Activated CD4-positive, CD25-positive, alpha-beta regulatory T cell (primary cell): ENCODE measurements around the gene DMD.
"Not testable (repeated sequence)": the region's sequence is repeated elsewhere in the genome, so short reads cannot be mapped to it uniquely, and the experiment has no call there.

ENCODE experiments used
- DNase-seq, 4 experiments: peaks; one replicate each; lab custom pipeline; 2025; lab: John Stamatoyannopoulos, UW

The DMD gene

DNA sequence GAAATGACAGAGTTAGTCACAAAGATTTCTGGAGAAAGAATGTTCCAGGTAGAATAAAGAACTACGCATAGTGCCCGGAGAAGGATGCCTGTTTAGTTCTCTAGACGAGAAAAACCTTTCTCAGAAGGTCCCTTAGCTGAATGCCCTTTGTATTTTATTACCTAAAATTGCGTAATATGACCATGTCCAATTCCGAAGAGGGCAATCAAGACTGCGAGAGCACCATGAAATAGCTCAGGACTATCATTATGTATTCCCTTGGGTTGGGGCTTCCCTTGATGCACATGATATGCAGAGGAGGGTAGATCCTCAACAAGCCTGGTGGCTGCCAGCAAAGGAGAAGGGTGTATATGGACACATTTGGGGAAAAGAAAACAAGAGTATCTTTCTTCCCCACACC is 1781.4 kb downstream of the DMD start:
- DNase-seq = no peak

DNA sequence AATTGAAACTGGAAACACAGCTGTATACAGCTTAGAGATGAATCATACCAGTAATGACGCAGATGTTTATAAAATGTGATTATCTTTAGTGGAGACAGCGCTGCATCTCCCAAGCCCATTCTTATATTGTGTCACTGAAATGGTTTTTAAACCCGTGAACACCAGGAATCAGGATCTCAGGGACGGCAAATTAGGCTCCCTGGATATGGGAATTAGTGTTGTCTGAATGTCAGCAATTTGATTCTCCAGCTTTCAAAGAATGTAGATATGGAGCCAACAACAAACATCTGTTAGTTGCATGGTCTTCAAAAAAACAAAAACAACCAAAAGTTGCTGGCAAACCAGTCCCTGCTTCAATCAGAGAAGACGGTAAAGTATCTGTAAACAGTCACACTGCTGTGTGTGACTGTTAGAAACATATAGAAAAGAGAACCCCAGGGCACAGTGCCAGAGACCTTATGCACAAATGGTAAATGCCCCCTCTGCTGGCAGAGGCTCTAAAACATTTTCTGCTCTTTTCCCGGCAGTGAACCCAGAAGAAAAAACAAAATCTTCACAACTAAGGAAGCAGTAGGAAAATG is 1787.7 kb downstream of the DMD start:
- no peak for DNase-seq

DNA sequence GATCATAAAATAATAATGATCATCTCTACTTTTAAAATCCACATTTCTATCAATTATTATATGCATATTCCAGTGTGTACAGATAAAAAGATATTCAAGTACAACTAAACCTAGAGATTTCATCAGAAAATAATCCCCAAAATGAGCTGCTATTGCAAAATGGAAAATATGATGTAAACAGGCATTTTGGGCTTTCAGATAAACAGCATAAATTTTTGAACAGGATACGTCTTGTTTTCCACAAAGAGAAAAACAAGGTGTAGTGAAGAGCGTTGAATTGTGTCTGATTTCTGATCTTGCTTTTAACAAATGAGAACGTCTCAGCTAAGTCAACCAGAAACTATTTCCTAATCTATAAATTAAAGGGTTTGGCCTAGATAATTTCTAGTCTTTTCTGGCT is 1789.9 kb downstream of the DMD start:
- no peak for DNase-seq

DNA sequence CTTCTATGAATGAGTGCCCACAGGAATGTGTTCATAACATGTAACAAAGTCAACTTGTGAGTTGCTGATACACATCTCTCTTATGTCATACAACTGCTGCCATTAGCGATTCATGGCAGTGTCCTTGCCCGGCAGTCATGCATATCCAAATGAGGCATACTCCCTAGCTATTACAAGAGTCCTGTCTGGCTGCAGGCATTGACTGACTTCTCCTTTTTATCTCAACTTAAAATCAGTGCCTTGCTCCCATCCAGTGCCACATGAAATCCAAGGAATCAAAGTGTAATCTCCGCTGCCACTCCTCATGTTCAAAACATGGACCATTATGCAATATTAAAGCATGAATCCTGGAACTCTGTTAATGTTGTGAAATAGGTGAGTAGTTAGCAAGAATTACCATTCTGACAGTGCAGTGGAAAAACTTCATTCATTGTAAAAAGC is 1790.6 kb downstream of the DMD start:
- DNase-seq = no peak

DNA sequence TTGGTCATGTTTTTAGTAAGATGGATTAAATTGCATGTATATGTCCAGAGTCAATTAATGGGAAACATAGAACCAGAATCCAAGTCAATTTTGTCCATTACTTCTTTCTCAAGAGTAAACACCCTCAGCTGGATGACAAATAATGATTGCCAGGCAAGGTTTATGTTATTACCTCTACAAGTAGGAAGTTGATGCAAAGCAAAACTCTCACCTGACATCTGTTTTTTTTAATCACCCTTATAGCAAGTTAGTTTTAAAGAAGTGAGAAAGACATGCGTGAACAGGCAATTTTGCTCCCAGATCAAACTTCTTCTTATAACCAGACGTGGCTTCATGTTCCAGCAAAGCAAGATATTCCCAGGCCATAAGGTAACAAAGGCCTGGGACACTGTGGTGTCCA is 1791.0 kb downstream of the DMD start:
- DNase-seq = no peak

DNA sequence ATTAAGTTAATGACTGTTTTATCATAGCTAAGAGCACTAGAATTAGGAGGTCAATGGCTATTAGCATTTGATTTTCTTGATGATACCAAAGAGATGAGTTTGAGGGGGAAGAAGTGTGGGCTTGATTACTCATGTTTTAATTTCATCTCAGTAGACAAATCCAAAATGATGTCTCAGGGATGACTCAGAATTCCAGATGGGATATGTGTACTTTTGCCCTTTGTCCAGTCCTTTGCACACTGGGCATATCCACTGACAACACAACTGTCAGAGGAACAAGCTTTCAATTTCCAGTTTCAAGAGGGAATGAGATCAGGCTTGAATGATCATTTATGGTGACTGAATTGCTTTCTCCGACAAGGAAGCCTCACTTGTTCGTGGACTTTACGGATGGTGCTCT is 1814.2 kb downstream of the DMD start:
- DNase-seq = no peak

DNA sequence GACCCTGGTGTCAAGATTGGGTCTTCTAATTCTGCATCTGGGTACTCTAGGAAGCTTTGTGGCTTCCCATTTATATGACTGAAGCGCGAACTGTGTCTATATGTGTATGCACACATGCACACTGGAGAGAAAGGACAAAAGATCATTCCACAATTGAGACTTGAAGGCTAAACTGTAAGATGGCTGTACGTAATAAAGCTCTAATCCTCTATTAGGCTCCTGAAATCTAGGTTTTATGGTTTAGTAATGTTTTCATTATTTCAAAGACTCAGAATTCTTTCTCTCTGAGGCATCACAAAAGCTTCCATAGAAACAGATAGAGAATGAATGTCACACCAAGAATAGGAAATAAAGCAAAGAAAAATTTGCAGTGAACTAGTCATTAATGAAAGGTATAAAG is 1818.8 kb downstream of the DMD start:
- DNase-seq = no peak

DNA sequence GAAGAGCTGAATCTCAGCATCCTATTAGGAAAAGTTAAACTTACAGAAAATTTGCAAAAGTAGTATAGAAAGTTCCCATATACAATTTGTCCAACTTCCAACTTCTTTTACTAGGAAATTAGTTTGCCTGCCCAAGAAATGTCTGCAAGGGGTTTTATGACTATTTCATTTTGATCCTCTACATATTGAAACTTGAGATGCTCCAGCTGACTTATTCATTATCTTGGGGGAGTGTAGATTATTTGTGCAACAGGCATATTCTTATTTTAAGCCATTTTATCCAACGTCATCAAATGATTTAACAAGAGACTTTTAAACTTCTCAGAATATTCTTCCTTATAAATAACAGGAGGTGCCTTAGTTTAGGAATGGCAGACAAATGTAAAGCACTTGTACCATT is 1822.4 kb downstream of the DMD start:
- no peak for DNase-seq

DNA sequence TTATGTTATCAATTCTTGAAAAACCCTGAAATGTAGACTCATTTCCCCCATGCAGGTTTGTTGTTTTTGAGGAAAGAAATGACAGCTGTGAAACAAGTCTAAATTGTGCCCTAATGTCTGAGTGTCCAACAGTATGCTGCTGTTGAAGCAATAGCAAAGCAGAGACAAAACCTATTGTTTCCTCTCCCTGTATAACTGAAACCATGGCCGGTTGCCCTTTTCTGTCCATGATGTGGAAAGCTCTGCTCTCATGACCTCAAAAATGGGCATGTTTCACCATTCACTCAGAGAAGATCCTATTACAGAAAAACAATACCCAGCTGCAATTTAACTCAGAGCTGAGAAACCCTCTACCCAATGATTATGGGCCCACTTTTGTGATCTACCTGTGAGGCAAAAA is 1826.9 kb downstream of the DMD start:
- DNase-seq = no peak

DNA sequence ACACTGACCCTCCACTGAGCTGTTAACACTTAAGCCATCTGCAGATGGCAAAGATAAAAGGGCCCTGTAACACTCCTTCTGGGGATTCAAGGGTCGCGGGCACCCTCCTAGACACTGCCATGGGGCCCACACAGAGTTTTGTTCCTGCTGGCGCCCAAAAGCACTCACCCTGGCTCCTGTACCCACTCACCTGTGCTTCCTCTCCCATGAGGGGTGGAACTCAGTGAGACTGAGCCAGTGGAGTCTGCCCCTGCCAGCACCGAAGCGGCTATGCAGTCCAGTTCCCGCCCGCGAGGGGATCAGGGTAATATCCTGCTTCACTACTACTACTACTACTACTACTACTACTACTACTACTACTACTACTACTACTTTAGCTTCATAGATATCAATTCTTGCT is 1827.4 kb downstream of the DMD start:
- DNase-seq = no peak

DNA sequence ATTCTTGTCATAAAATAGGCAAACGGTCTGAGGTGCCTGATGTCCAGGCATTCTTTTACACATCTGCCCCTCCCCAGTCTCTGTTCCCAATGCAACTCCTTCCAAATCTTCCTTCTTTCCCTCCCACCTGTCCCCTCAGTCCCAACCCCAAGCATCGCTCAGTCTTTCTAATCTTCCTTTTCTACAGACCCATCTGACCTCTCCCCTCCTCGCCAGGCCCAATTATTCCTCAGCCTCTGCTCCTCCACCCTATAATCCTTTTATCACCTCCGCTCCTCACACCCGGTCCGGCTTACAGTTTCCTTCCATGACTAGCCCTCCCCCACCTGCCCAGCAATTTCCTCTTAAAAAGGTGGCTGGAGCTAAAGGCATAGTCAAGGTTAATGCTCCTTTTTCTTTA is 1832.4 kb downstream of the DMD start:
- not testable (repeated sequence) for DNase-seq

DNA sequence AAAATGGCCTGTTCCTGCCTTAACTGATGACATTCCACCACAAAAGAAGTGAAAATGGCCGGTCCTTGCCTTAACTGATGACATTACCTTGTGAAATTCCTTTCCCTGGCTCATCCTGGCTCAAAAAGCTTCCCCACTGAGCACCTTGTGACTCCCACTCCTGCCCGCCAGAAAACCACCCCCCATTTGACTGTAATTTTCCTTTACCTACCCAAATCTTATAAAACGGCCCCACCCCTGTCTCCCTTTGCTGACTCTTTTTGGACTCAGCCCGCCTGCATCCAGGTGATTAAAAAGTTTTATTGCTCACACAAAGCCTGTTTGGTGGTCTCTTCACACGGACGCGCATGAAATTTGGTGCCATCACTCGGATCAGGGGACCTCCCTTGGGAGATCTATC is 1833.5 kb downstream of the DMD start:
- DNase-seq = not testable (repeated sequence)

DNA sequence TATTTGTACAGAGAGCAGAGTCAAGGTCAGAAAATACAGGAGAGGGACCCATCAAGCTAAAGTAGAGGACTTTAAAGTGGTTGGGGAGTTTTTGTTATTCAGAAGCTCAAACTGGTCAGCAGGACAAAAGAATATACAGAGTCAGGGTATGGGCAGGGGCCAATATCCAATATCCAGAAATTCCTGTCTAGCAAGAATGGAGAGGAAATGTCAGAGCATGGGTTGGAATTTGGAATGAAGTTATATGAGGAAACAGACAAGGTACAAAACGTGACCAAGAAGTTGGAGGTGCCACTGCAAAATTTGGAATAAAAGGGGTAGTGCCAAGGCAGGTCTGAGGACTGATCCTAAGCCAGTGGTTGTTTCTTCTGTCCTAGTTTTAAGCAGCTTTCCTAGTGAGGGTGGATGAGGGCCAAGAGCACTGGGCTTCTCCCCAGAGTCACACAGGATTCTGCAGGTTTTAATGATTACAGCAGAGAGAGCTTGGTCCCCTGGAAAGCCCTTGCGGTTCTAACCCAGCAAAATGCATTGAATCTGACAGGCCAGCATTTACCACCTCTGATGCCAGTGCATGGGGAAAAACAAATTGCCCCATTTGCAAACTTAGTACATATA is 1834.8 kb downstream of the DMD start:
- no peak for DNase-seq

DNA sequence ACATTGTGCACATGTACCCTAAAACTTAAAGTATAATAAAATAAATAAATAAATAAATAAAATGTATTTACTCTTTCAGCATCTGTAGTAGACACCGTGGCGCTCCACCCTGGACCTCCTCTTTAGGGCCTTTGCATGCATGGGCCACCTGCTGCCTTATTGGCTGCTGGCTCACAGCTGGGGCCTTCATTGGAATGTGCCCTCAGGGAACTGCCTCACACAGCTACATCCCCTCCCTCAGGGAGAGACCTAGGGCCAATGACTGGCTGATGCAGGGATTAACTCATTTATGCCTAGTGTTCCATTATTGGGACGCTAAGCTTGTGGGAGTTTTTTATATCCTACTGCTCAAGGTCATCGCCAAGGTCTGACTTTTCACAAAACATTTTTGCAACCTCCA is 1836.6 kb downstream of the DMD start:
- DNase-seq = no peak

DNA sequence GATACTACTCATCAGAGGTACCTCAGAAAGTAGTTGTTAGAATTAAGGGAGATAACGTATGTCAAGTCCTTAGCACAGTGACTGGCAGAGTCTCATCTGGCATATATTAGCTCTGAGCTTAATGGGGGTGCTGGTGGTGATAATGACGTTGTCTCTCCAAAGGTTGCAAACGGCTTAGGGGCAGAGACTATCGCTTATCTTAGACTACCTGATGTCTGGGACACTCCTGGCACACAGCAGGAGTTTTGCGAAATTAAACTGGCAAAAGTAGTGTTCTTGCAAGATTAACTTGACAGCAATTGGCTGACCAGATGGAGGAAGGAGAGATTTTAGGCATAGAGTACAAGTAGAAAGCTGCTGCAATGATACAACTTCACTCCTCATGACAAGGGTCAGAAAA is 1839.4 kb downstream of the DMD start:
- DNase-seq = no peak

DNA sequence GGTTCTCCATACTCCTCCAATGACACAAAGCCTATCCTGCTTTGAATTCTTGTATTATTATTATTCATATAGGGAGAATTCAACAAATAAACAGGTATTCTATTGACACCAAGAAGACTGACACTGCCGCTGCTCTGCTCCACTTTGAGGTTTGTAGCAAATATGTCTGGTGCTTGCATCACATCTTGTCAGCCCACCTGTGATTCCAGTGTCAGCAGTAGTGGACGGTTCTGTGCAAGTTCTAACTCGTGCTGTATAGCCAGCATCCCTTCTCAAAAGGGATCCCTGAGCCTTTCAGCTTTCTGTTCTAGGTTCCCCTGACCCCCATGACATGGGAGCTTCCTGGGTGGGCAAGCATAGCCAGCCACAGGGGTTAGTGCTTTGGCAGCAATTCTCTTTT is 1843.5 kb downstream of the DMD start:
- no peak for DNase-seq

DNA sequence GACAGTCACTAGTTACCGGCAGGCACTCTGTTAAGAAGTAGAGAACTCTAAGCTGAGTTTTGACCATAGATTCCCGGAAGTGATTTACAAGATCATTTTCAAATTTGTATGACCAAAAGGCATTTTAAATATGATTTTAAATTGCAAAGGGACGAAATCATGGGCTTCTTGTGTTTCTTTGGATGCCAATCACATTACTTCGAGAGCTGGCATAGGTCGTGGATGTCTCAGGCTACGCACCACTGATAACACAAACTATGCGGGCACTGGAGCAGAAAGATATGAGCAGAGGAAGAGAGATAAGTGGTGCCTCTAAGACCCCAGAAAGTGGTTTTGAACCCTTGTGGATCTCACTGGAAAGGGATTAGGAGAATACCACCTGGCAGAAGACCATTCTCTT is 1845.3 kb downstream of the DMD start:
- DNase-seq = no peak

DNA sequence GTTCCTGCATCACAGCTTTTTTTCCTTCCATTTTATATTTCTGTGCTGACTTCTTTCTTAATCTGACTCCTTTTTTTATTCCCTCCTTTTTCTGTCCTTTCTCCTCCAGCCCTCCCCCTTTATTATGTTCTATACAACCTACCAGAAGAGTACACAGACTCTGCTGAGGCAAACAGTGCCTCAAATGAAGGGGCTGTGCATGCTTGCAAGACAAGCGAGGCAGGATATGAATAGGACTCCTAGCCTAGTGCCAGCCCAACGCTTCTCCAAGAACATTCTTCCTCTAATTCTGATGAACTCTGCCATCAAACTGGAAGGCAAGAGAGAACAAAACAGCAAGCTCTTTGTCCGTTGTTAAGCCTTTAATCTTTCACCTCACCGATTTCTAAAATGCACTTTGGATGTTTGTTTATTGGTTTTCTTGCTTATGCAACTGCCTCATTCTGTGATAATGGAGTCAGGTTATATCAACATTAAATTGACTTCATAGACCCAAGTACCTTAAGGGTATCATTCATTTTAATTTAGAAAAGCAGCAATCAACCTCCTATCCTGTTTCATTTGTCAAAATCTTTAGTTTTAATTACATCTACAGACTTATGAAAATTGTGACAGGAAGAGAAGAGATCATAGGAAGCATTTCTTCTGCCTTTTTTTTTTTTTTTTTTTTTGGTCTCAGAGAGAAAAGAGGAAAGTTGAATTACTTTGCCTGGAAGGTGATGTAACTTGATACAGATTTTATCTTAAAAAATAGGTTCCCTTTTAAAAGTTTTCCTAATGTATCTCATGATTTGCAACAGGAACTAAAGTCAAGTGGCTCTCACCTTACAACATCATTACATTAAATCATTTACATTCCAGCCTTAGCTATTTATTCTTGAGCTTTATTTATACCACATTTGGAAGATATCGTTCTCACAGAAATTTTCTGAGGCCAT is 1854.8 kb downstream of the DMD start:
- no peak for DNase-seq

DNA sequence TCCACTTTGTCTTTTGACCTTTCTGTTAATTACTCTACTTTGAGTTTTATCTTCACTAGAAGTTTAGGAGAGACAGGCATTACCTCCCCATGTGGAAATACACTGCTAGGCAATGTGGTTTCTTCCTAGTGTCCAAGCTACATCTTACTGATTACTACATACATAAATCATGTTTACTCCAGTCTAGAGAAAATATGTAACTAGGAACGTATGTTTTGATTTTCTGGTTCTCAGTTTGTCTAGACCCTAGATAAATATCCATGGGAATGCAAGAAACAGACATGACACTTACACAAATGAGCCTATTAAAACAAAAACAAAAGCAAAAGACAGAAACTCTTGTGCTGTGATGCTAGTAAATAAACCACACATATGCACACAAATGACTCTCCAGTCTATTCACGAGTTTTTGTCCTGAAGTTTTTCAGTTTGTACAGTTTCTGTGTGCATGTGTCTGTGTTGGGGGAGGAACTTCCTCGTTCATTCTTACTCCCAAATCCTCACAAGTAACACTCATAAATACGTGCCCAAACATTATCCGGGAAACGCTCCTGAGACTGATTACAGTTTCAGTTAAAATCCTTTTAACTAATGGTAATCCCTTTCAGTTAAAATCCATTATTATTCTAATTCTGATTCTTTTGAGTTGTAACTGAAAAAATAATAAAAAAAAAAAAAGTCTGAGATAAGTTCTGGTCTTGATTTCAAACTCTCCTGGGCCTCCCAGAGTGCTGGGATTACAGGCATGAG is 1856.0 kb downstream of the DMD start:
- DNase-seq = no peak

DNA sequence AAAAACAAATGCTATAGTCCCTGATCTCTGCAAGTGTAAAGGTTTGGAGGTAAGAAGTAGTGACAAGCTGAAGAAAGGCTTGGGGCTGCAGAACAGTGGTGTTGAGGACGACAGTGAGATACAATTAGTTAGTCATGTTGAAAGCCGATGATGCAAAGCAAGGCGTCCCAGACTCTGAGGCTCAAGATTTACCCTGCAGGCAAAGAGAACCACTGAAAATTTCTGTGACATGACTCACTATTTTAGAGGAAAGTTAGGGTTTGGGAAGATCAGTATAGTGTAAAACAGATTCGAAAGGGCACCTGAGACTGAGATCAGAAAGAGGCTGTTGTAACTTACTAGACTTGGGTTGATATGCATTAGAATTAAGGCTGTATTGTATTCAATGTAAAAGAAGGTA is 1858.3 kb downstream of the DMD start:
- no peak for DNase-seq

DNA sequence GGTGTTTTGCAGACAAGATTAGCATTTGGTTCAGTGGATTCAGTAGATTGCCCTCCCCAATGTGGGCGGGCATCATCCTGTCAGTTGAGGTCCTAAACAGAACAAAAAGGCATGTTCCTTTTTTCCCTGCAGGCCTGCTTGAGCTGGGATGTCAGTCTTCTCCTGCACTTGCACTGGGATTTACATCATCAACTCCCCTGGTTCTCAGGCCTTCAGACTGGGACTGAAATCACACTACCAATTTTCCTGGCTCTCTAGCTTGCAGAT is 1860.6 kb downstream of the DMD start:
- DNase-seq = no peak

DNA sequence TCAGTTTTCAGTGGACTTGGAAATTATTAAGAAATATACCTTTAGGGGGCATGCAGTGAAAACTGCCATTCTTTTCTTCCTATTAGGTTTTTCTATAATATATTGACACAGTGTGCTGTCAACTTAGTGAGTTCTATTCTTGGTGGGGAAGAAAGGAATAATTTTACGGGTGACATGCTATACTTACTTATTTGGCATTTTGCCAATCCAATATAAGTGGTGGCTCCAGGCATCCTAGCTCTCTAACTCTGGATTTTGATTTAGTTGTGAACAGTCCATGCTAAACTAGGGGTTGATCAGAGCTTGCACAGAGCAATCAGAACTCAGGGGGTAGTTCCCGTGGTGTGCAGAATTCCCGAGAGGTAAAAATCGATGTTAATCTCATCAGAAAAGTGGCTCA is 1861.8 kb downstream of the DMD start:
- no peak for DNase-seq

DNA sequence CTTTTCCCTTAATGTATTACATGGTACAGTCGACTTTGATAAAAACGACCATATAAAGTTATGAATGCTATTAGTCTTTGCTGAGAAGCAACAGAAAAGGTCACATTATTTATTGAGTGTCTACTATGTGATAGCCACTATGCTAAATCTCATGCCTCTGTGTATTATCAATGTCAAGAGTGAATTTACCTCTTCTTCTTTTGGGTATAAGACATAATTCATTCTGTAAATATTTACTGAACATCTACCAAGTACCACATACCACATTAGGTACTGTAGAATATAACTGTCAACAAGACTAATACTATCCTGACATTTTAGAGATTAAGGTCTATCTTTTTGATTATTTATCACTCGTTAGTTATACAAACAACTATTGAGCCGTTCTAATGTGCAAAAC is 1870.8 kb downstream of the DMD start:
- no peak for DNase-seq
